GM12891 (cell line): ENCODE results near the gene PLA2G15.

Experiments used
- PAX5 ChIP-seq: IDR thresholded peaks from 2 replicates; pipeline ENCODE4 v1.6.1; 2011; ENCODE audit warnings: low read length, moderate library complexity, mild to moderate bottlenecking; ENCODE audit not compliant: insufficient read depth, severe bottlenecking
- POLR2A ChIP-seq: IDR thresholded peaks from 2 replicates; pipeline ENCODE4 v1.6.1; 2011; ENCODE audit warnings: low read depth, low read length, control low read depth
- POLR2AphosphoS5 ChIP-seq: IDR thresholded peaks from 2 replicates; pipeline ENCODE4 v1.6.1; 2011; ENCODE audit warnings: low read depth, low read length, control low read depth
- POU2F2 ChIP-seq: IDR thresholded peaks from 2 replicates; pipeline ENCODE4 v1.6.1; 2011; ENCODE audit warnings: low read depth, mild to moderate bottlenecking, control low read depth, low read length, moderate library complexity

- TF ChIP-seq POLR2AphosphoS5 (no peak), POLR2A (no peak), POU2F2 (no peak), PAX5 (no peak)
Measured at GRCh38 chr16:68281368-68282063, 36.3 kb downstream of the PLA2G15 start.
